Forelimb muscle (tissue), 1 donor: ENCODE data around the gene ZBTB21. TPM values are rescaled to one million over a fixed set of nuclear protein-coding genes. Genes with fewer than 3 reads are reported as not detected.

Source experiments
- DNase-seq: peaks from one replicate; pipeline ENCODE4 v3.0.0-alpha.2; 2013; ENCODE audit warnings: low read depth
- polyA plus RNA-seq: library from polyadenylated mRNA; unstranded; fragments of 120-200 nt; gene quantifications from one replicate; pipeline ENCODE4 v1.2.1, GENCODE V29; 2013; ENCODE audit not compliant: insufficient read length

ZBTB21 gene
- polyA plus RNA-seq, 1 donor: 5.1 TPM

DNA sequence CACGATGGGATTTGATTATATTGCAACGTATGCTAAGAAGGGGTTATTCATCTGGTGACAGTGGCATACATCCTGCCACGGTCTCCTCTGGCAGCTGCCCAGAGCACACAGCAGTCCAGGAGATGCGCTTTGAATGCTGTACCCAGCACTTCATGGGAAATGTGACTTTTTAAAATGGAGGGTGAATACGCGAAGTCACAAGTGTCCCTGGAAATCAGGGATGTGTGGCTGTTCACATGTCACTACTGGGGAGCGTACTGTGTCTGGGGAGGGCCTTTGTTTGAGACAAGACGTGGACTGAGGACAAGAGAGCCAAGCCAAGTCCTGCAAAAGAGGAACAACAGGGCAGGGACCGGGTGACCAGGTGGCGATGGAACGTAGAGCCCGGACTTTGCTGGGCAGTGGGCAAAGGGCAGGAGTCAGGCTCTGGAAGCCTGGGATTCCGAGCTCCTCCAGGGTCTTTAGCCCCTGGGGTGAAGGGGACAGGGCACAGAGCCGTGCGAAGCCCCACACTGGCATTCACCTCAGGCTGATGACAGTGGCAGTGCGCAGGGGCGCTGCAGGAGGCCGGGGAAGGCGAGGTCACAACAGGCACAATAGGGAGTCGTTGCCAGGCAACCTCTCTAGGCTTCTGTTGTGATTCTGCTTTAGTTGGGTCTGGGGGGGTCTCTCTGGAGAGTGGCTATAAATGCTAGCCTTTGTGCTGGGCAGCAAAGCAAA, 11.4 kb upstream of the ZBTB21 start:
- DNase-seq: no peak

- DNase-seq: no peak
These were observed 9.5 kb upstream of the ZBTB21 start for GRCh38 chr21:42019706-42020105.

GRCh38 chr21:42019101-42019605, 9.0 kb upstream of the ZBTB21 start:
- no peak for DNase-seq

DNA sequence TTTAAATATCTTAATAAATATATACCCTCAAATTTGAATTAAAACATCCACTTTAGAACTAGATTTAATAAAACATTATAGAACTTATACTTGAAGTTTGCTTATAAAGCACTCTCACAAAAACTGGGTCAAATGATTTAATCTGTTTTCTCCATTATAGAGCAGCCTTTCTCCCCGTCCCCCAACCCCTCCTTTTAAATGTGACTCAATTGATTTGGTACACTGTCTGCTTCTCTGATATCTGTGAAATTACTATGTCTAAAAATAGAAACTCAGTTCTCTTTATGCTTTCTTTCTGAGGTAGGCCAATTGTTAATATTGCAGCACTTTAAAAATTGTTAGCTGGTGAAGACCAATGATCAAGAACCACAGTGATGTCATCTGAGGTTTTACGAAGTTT, 6.9 kb upstream of the ZBTB21 start:
- no peak for DNase-seq

GRCh38 chr21:42016364-42016985, 6.3 kb upstream of the ZBTB21 start:
- DNase-seq: no peak

DNA sequence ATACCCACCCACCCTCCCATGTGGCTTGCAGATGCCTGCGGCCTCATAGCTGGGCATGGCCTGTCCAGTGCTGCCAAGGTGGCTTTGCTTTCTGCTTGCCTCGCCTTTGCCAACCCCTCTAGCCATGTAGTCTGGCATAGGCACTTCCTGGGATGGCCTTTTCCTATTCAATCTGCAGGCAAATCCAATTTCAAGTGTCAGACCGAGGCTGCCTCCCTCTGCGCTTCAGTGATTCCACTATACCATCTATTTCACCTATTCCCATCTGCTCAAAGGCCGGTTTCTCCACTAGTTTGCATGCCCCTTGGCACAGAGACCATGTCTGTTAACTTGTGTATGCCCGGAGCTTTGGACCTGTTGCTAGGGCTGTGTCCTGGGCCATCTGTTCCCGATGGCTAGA, 3.8 kb upstream of the ZBTB21 start:
- DNase-seq: no peak

GRCh38 chr21:42013376-42013775, 3.2 kb upstream of the ZBTB21 start:
- no peak for DNase-seq

GRCh38 chr21:42012763-42013329, 2.7 kb upstream of the ZBTB21 start:
- no peak for DNase-seq

DNA sequence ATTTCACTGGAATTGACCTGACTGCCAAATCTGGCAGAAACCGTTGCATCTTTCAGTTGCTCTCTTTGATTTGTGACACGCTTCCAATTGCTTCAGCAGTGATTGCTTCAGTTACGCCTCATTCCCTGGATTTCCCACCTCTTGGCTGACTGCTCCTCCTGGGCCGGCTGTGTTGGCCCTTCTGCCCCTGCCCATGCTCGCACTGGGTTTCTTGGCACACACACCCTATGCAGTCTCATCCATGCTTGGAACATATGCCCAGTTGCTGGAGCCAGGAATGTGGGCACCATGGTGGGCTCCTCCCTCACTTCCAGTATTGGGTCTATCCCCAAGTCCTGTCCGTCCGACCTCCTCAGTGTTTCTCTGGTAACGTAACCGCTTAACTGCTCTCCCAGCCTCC, 2.2 kb upstream of the ZBTB21 start:
- DNase-seq: no peak

DNA sequence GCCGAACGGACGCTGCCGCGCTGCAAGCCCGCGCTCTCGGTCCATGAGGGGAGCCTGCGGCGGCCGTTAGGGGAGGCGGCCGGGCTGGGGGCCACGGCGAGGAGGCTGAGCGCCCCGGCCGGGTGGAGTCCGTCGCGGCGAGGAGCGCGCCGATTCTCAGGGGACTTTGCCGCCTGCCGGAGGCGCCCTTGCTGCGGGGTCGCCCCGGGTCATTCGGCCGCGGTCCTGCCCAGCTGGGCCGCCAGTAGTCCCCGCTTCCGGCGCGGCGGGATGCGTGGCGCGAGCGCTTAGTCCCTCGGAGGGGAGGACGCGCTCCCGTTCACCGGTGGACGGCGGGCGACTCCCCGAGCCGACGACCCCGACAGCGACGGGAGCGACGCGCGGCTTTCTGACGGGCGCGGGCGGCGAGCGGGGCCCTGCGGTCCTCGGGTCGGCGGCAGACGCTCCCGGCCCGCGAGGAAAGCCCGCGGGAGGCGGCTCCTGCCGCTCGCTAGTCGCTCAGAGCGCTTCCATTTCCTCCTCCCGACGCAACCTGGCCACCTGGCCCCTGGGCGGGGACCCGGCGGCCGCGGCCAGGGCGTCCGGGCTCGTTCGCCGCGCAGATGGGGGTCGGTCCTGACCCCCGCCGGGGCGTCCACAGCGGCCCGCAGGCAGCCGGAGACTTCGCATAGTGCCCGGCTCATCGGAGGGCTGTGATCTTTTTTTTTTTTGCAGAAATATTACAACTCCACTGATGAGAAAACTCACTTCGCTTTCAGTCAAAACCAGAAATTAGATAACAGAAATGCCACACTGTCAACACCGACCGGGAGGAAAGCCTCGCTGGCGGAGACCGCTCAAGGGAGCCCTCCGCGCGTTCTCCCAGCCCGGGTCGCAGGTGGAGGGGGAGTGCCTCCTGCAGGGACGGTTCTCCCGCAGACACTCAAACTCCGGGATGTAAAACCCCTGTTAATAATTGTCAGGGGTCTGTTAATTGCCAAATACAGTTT, 641 bp upstream of the ZBTB21 start:
- no peak for DNase-seq

GRCh38 chr21:42009018-42009830, 936 bp downstream of the ZBTB21 start:
- no peak for DNase-seq

GRCh38 chr21:42007356-42007940, 2.7 kb downstream of the ZBTB21 start:
- DNase-seq: no peak

- no peak for DNase-seq
These were observed 3.4 kb downstream of the ZBTB21 start for GRCh38 chr21:42006765-42007164.

- DNase-seq: no peak
These were observed 5.6 kb downstream of the ZBTB21 start for GRCh38 chr21:42004406-42005199.

GRCh38 chr21:42003051-42003461, 7.1 kb downstream of the ZBTB21 start:
- no peak for DNase-seq

DNA sequence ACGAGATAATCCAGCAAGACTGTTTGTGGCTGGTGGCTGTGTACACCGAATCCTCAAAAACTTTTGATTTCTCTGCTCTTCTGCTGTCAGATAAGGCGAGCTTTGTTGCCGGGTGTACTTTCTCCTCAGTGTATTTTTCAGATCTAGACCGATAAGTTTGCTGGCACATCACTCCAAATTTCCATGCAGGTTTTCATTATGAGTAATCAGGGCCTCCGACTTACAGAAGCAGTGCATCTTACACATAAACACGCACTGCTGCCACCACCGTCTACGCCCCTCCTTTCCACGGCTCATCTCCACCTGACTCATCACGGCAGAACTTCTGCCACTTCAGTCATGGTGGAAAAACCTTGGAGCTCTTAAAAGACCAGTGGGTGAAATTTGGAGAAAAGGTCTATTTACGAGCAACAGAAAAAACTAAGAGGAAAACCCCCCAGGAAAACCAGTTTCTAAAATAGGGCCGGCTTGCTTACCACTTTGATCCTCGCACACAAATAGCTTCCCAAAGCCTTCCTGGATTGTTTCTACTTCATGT, 7.7 kb downstream of the ZBTB21 start:
- DNase-seq: no peak

- no peak for DNase-seq
These were observed 8.4 kb downstream of the ZBTB21 start for GRCh38 chr21:42001781-42002180.

DNA sequence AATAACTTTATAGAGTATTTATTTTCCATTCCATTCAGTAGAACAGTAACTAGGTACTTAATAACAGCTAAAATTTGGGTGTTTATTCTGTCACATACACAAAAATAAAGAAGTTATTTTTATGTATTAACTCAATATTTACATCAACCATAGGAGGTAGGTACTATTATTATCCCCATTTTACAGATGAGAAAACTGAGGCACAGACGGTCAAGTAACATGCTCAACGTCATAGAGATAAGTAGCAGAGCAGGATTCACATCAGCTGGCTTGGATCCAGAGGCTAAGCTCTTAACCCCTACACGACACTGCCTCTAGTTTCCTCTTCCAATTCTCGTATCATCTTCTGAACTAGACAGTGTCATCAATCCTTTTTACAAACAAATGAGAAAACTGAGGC, 9.3 kb downstream of the ZBTB21 start:
- DNase-seq: no peak

GRCh38 chr21:41997657-41998056, 12.5 kb downstream of the ZBTB21 start:
- DNase-seq: no peak
